GM12875 (cell line): ENCODE results near the gene ADCYAP1.

Source experiments
- H3K4me3 ChIP-seq: one replicate; pipeline ENCODE4 v1.5.1; 2011; ENCODE audit warnings: low read depth, low read length, control low read depth
- TF ChIP-seq, protein P1 (sequence below): IDR thresholded peaks from 2 replicates; pipeline ENCODE4 v1.5.1; 2011; ENCODE audit warnings: low read depth, mild to moderate bottlenecking, control low read depth, inconsistent platforms, low read length, moderate library complexity, borderline replicate concordance; ENCODE audit not compliant: insufficient read depth

ADCYAP1 gene

DNA sequence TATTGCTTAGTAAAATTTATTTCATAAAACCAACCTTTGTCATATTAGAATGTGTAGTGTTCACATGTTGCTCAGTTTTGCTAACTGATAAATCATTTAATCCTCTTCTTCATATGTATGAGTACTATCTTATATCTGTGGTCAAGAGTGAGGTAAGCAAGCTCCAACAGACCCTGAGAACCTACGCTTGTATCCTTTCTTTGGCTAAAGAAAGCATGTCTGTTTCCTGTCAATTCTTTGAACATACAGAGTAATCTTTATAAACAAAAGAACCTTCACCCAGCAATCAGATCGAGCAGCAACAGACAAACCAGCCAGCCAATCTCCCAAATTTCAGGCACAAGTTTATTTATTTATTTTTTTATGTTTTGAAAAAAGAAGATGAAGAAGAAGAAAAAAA is 6.4 kb downstream of the ADCYAP1 start:
- TF ChIP-seq, protein P1, sequence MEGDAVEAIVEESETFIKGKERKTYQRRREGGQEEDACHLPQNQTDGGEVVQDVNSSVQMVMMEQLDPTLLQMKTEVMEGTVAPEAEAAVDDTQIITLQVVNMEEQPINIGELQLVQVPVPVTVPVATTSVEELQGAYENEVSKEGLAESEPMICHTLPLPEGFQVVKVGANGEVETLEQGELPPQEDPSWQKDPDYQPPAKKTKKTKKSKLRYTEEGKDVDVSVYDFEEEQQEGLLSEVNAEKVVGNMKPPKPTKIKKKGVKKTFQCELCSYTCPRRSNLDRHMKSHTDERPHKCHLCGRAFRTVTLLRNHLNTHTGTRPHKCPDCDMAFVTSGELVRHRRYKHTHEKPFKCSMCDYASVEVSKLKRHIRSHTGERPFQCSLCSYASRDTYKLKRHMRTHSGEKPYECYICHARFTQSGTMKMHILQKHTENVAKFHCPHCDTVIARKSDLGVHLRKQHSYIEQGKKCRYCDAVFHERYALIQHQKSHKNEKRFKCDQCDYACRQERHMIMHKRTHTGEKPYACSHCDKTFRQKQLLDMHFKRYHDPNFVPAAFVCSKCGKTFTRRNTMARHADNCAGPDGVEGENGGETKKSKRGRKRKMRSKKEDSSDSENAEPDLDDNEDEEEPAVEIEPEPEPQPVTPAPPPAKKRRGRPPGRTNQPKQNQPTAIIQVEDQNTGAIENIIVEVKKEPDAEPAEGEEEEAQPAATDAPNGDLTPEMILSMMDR: no peak
- H3K4me3 ChIP-seq: no peak overlapping the region

DNA sequence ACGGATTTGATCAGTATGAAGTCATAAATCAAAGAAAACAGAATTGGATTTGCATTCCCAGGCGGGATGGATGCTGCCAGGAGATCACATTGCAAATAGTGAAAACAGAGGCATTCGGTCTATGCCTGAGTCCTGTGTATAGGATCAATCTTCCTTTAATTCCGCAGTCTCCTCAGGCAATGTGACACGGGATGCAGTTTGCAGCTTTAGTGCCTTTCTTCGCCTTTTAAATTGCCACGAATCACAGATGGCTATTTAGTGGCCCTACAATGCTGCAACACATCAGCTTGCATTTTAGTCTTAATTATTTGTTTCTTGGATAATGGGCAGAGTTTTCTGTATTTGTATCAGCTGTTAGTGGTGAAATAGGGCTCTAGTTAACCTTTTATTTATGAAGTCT is 6.8 kb downstream of the ADCYAP1 start:
- no peak overlapping the region for H3K4me3 ChIP-seq
- TF ChIP-seq, protein P1: no peak

DNA sequence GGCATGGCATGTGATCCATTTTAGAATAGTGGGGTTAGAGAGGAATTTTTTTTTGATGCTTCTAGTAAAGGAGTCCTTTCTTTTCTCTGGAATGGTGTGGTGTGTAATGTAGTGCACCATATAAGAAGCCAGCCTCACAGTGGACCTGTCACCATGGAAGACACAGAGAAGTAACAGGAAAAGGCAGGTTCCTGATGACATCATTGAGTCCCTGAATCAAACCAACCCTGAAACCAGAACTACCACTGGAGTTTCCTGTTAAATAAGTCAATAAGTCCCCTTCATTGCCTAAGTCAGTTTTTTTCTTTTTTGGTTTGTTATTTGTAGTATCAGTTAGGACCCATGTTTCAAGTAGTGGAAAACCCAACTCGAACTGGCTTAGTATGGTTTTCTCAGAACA is 11.9 kb downstream of the ADCYAP1 start:
- H3K4me3 ChIP-seq: no peak overlapping the region
- TF ChIP-seq, protein P1: no peak

DNA sequence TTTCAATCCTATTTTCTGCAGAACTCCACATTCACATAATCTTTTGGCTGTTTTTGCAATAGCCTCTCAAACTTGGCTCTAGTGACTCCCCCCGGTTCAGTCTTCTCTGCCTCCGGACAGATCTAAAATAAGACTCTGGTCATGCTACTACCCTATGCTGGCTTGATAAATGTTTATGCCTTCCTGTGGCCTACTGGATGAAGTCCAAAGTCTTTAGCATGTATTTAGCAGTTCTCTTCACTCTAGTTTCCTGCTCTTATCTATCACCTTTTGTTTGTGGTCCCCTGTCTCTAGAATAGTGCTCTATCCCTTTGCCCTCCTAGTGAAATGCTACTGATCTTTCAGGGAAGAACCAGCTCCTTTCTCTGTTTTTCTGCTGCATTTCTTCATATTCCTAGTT is 14.4 kb downstream of the ADCYAP1 start:
- TF ChIP-seq, protein P1: no peak
- no peak overlapping the region for H3K4me3 ChIP-seq

DNA sequence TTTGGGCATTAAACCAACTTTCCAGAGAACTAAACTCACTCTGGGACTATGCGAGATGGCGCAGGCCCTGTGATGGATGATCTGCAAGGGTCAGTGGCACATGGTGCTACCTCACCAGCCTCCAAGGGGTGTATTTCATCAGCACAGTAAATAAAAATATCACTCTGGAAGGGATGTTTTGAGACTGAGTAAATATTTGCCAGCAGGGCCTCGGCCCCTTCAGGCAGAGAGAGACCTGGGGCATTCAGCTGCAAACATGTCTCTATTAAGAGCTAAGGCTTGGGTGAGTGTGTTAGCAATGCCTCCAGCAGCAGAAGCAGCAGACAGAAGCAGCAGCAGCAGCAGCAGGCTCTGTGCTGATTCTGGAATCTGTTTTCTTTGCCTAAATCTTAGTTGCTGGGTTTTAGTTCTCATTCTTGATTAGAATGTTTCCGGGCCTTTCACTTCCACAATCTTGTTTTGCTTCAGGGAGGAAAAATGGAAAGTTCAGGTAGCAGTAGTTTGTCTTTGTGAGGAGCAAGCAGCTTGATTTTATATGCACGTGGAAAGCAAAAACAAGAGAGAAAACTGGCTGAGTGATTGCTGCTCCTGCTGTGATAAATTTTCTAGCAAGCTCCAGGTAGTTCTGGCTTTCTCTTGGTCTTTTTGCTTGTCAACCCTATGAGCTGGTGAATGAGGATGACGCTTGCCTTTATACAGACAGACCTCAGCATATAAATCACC is 18.6 kb downstream of the ADCYAP1 start:
- H3K4me3 ChIP-seq: no peak overlapping the region

DNA sequence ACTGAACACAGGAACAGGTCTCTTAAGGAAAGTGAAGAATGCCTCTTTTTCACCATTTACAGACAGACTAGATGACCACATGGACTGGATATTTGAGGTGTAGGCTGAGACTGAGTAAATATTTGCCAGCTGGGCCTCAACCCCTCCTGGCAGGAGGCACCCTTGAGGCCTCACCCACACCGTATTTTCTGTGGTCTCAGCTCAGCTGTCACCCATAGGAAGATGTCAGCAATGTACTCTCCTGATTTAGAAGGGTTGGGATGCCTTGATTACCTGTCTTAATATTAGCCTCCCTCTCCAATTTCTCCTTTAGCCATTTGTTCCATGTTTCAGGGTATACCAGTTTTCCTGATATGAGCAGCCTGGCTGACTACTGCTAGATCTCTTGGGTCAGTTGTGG is 20.3 kb downstream of the ADCYAP1 start:
- TF ChIP-seq, protein P1: no peak

More for the DNA sequence above, 18.6 kb downstream of the ADCYAP1 start:
- TF ChIP-seq, protein P1: no peak

DNA sequence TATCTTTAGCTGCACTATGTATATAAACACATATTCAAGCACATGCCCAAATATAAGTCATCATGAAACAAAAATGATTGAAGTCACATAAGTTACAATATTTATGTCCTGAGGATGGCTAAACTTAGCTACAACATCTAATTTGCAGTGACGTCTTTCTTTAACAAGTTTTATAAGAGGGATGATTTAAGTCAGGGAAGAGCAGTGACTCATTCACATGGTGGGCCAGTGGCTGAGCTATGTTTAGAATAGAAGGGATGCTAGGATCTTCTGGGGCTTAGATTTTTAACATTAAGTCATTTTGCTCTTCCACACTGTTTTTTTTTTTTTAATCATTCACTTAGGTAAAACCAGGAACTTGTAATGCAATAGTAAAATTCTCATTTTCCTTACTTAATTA is 22.3 kb downstream of the ADCYAP1 start:
- H3K4me3 ChIP-seq: no peak overlapping the region
- TF ChIP-seq, protein P1: no peak

More for the DNA sequence above, 20.3 kb downstream of the ADCYAP1 start:
- H3K4me3 ChIP-seq: no peak overlapping the region
